ENCODE measurements around the gene CPNE1.
"Not testable (repeated sequence)": the region's sequence is repeated elsewhere in the genome, so short reads cannot be mapped to it uniquely, and the experiment has no call there.

CPNE1 gene

GRCh38 chr20:35698298-35699126, 33.8 kb upstream of the CPNE1 start:
- DNase-seq (ENCODE audit: low spot score), result peak; percentile 30

- DNase-seq (ENCODE audit: low spot score), result no peak
Measured at GRCh38 chr20:35697696-35698297, 33.1 kb upstream of the CPNE1 start.

- no peak for DNase-seq (ENCODE audit: low spot score)
Measured at GRCh38 chr20:35695978-35696377, 31.3 kb upstream of the CPNE1 start.

- no peak for DNase-seq (ENCODE audit: low spot score)
Measured at GRCh38 chr20:35695245-35695749, 30.6 kb upstream of the CPNE1 start.

- DNase-seq (ENCODE audit: low spot score), result no peak
Measured at GRCh38 chr20:35690265-35690664, 25.6 kb upstream of the CPNE1 start.

- DNase-seq (ENCODE audit: low spot score), result not testable (repeated sequence)
Measured at GRCh38 chr20:35686872-35687271, 22.2 kb upstream of the CPNE1 start.

GRCh38 chr20:35685368-35685767, 20.7 kb upstream of the CPNE1 start:
- DNase-seq (ENCODE audit: low spot score), result not testable (repeated sequence)

- DNase-seq (ENCODE audit: low spot score), result no peak
Measured at GRCh38 chr20:35681960-35682359, 17.3 kb upstream of the CPNE1 start.

- DNase-seq (ENCODE audit: low spot score), result no peak
Measured at GRCh38 chr20:35680452-35681183, 15.9 kb upstream of the CPNE1 start.

GRCh38 chr20:35674921-35675320, 10.2 kb upstream of the CPNE1 start:
- no peak for DNase-seq (ENCODE audit: low spot score)

- no peak for DNase-seq (ENCODE audit: low spot score)
Measured at GRCh38 chr20:35673884-35674283, 9.2 kb upstream of the CPNE1 start.

- DNase-seq (ENCODE audit: low spot score), result no peak
Measured at GRCh38 chr20:35669681-35670080, 5.0 kb upstream of the CPNE1 start.

GRCh38 chr20:35669221-35669620, 4.5 kb upstream of the CPNE1 start:
- DNase-seq (ENCODE audit: low spot score), result no peak

- DNase-seq (ENCODE audit: low spot score), result no peak
Measured at GRCh38 chr20:35665949-35666288, 1.2 kb upstream of the CPNE1 start.

- peak; percentile 29 for DNase-seq (ENCODE audit: low spot score)
Measured at GRCh38 chr20:35663516-35664465, 909 bp downstream of the CPNE1 start.

GRCh38 chr20:35662551-35662950, 2.1 kb downstream of the CPNE1 start:
- DNase-seq (ENCODE audit: low spot score), result no peak

- no peak for DNase-seq (ENCODE audit: low spot score)
Measured at GRCh38 chr20:35661908-35662307, 2.8 kb downstream of the CPNE1 start.

- no peak for DNase-seq (ENCODE audit: low spot score)
Measured at GRCh38 chr20:35661053-35661452, 3.6 kb downstream of the CPNE1 start.

GRCh38 chr20:35660122-35660937, 4.4 kb downstream of the CPNE1 start:
- DNase-seq (ENCODE audit: low spot score), result no peak

- DNase-seq (ENCODE audit: low spot score), result no peak
Measured at GRCh38 chr20:35657271-35657670, 7.4 kb downstream of the CPNE1 start.

- no peak for DNase-seq (ENCODE audit: low spot score)
Measured at GRCh38 chr20:35654415-35654814, 10.3 kb downstream of the CPNE1 start.
